NCI-H2029 treated with DMSO at 0.1 percent for 48 hours (cell line): Measurements from ENCODE around the gene SORBS2.
"Not testable (repeated sequence)": the region's sequence is repeated elsewhere in the genome, so short reads cannot be mapped to it uniquely, and the experiment has no call there.

ENCODE experiments used
- DNase-seq: peaks from one replicate; lab custom pipeline; 2025; lab: John Stamatoyannopoulos, UW

The SORBS2 gene

DNA sequence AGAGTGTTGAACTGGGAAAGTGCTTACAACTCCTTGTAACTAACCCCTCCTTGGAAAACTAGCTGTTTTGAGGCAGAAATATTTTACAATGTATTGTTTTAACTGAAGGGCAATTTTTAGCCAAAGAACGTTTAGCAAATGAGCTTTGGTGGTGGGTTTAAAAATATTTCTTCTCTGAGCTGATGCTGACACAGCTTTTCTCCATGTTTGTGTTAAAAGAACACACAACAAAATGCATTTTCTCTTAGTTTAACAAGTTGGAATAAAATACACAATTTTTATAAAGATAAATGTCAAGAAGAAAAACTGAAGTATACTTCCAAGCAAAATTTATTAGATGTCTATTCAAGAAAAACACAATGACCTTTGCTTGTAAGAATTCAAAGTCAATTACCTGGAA is 226.8 kb downstream of the SORBS2 start:
- DNase-seq: no peak

DNA sequence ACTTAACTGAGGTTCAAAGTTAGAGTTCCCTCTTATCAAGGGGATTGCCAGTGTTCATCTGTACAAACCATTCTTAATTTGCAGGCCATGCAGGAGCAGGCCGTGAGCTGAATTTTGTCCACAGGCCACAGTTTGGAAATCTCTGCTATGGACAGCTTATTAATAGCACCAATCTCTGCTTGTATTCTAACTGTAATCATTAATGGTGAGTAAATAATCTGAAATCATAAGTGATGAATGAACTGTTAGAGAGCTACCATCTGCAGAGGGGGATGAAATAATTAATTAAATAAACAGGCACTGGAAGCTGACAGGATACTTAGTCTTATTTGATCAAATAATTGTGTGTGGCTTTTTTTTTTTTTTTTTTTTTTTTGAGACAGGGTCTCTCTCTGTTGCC is 228.2 kb downstream of the SORBS2 start:
- no peak for DNase-seq

- no peak for DNase-seq
Measured at GRCh38 chr4:185582651-185583400, 229.2 kb downstream of the SORBS2 start.

DNA sequence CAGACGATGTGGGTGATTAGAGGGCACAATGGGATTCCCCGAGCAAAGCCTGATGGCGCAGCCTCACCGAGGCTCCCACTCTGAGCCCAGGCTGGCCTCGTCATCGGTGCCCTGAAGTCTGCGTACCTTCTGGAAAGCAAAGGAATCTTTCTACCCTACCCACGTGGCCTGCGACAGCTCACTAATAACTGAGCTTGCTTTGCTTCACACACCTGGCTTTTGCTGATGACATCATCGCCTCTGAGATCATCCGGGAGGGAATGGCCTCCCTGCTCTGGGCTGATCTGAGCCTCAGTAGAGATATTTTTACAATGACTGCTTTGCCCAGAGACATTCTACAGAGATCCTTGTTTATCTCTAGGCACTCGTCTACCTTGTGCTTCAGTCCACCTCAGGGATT is 231.3 kb downstream of the SORBS2 start:
- no peak for DNase-seq

GRCh38 chr4:185578284-185578683 is 233.7 kb downstream of the SORBS2 start:
- DNase-seq: no peak

DNA sequence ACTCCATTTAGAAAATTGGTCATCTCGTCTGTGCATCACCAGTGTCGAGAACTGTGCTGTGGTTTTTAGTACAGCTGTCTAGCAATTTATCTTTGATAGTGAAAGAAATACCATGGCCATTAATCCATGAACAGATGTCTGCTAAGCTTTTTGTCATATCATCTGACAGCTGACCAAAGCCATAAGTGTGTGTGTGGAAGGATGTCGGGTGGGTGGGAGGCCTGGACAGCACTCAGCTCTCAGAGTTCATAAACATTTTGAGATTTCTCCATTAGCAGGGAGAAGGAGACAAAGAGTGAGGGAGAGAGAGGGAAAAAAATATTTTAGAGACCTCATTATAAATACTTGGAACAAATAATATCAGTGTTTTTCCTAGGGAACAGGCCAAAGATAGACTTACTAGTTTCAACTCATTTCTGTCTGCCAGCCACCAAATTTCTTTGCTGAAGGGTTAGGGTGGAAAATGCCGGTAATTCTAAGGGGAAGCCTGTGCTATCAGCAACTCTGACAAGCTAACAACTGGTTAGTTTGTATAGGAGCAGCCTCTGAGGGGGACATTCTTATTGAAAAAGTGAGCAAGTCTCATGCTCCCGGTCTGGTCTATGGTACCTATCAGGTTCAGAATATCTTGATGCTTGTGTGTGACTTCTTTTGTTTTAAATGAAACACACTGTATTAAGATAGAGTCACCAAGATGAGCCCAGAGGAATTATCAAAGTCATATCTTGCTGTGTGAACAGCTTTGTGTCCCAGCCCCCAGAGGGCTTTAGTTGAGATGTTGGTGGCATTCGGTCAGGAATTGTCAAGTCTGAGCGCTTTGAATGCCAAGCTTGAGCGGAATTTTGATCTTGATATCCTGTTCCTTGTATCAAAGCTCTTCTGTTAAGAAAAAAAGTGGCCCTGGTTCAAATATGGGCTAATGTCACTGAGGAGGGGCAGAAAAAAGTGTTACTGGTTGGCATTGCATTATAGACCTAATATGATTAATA is 234.7 kb downstream of the SORBS2 start:
- no peak for DNase-seq

- no peak for DNase-seq
Measured at GRCh38 chr4:185576314-185576961, 235.6 kb downstream of the SORBS2 start.

DNA sequence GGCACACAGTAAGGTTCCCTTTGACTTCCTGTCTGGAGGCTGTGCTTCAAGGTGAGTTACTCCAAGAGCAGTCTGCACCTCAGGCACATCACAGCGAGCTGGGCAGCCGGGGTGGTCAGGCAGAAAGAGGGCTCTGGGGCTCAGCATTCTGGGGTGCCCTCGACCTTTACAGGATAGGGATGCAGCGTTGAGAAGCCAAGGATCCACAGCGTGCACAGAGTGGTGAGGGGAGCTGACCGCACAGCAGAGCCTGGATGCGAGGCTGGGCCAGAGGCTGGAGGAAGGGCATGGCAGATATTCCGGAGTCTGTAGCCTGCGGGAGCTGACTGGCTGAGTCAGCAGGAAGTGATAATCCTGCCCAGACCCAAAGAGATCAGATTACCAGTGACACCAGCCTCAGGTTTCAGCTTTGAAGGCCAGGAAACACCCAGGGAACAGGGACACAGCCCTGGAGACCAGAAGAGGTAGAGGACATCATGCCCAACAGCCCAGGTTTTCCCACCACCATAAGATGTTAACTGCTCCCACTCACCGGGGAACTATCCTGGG is 238.3 kb downstream of the SORBS2 start:
- DNase-seq: peak; percentile 74

DNA sequence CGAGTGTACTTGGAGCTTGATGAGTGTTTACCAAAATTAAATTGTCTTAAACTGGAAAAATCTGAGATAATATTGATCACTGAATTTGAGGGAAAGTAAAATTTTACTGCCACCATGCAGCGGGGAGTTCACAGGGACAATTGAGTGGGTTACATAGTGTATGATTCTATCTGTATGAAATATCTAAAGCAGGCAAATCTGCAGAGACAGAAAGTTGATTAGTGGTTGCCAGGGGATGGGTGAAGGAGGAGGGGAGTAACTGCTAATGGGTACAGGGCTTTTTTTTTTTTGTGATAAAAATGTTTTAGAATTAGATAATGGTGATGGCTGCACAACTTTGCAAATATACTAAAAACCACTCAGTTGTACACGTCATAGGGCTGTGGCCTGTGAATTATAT is 241.3 kb downstream of the SORBS2 start:
- DNase-seq: no peak

GRCh38 chr4:185567381-185568376 is 244.3 kb downstream of the SORBS2 start:
- DNase-seq: no peak

GRCh38 chr4:185566972-185567371 is 245.0 kb downstream of the SORBS2 start:
- no peak for DNase-seq

GRCh38 chr4:185566425-185566824 is 245.6 kb downstream of the SORBS2 start:
- no peak for DNase-seq

DNA sequence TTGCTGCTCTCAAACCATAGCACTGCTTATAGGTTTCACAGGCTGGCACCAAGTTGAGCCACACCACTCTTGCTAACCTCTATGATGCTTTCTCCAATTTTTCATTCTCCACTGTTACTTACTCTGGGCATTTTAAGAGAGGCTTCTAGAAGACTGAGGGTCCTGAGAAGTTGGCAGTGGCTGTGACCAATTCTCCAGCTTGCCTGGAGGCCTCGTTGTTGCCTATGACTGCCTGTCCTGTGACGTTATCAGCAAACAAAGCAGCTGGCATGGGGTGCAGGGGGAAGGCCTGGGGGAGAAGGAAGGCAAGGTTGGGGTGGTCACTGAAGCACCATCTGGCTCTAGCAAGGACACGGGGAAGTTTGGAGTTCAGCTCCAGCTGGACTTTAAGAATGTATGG is 246.3 kb downstream of the SORBS2 start:
- DNase-seq: no peak

- DNase-seq: no peak
Measured at GRCh38 chr4:185564349-185564748, 247.6 kb downstream of the SORBS2 start.

DNA sequence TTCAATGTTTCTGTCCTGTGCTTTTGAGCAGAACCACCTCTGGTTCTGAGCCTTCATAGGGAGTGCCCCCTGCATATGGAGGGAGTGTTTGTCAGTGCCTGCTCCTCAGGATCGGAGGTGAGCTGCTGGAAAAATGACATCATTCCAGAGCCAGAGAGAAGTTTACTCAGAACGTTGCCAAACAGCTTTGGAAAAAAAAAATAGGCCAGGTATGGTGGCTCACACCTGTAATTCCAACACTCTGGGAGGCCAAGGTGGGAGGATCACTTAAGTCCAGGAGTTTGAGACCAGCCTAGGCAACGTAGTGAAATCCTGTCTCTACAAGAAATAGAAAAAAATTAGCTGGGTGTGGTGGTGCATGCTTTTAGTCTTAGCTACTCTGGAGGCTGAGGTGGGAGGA is 249.5 kb downstream of the SORBS2 start:
- DNase-seq: no peak

DNA sequence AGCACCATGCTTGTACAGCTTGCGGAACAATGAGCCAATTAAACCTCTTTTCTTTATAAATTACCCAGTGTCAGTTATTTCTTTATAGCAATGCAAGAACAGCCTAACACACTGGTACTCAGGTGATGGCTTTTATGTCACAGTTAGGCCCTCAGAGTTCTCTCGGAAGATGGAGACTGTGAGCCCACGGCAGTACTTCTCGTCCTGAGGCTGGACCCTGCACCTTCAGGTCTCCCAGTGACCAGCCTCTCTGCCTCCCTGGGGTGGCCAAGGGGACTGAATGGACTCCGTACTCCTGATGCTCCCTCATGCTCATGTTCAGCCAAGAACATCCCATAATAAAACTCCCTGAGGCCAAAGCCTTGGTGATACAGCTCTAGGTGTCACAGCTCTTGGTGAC is 251.7 kb downstream of the SORBS2 start:
- DNase-seq: no peak

- no peak for DNase-seq
Measured at GRCh38 chr4:185559915-185560281, 252.1 kb downstream of the SORBS2 start.

DNA sequence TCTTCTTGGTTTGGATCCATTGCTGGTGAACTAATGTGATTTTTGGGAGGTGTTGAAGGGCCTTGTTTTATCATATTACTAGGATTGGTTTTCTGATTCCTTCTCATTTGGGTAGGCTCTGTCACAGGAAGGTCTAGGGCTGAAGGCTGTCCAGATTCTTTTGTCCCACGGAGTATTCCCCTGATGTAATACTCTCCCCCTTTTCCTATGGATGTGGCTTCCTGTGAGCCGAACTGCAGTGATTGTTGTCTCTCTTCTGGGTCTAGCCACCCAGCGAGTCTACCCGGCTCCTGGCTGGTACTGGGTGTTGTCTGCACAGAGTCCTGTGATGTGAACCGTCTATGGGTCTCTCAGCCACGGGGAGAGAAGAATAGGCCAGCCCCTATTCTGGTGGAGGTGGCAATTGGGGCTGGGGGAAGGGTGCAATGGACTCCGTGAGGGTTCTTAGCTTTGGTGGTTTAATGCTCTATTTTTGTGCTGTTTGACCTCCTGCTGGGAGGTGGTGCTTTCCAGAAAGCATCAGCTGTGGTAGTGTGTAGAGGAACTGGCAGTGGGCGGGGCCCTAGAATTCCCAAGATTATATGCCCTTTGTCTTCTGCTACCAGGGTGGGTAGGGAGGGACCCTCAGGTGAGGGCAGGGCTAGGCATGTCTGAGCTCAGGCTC is 252.6 kb downstream of the SORBS2 start:
- DNase-seq: not testable (repeated sequence)

GRCh38 chr4:185554365-185555126 is 257.4 kb downstream of the SORBS2 start:
- DNase-seq: no peak

DNA sequence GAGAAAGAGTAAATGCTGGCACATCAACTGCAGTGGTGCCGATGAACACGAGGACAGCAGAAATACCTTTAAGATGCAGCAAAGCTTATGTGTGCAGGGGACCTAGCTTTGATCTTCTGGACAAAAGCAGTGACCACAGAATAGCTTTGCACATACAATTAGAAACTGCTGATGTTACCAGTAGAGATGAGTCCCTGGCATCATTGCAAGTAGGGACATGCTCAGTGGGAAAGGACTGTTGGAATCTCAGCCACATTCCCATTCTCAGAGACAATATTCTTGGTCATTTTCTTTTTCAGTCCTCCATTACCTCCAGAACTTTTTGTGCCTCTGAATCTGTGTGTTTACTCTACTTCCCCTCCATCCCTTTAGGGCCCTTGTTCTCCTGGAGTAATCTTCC is 259.7 kb downstream of the SORBS2 start:
- DNase-seq: no peak
